ENCODE measurements around the gene RPS6KA2.

Gene RPS6KA2

GRCh38 chr6:166420351-166420750, 206.7 kb downstream of the RPS6KA2 start:
- DNase-seq (ENCODE audit: low read depth), result no peak

- DNase-seq (ENCODE audit: low read depth), result no peak
Observed at GRCh38 chr6:166419717-166420116, 207.3 kb downstream of the RPS6KA2 start.

GRCh38 chr6:166419286-166419685, 207.8 kb downstream of the RPS6KA2 start:
- DNase-seq (ENCODE audit: low read depth), result peak; percentile 48

GRCh38 chr6:166418691-166419143, 208.3 kb downstream of the RPS6KA2 start:
- no peak for DNase-seq (ENCODE audit: low read depth)

- no peak for DNase-seq (ENCODE audit: low read depth)
Observed at GRCh38 chr6:166417285-166417691, 209.8 kb downstream of the RPS6KA2 start.

GRCh38 chr6:166415833-166416347, 211.2 kb downstream of the RPS6KA2 start:
- no peak for DNase-seq (ENCODE audit: low read depth)

GRCh38 chr6:166415306-166415705, 211.7 kb downstream of the RPS6KA2 start:
- no peak for DNase-seq (ENCODE audit: low read depth)

GRCh38 chr6:166413491-166413951, 213.5 kb downstream of the RPS6KA2 start:
- DNase-seq (ENCODE audit: low read depth), result no peak

- DNase-seq (ENCODE audit: low read depth), result no peak
Observed at GRCh38 chr6:166412911-166413384, 214.1 kb downstream of the RPS6KA2 start.

- no peak for DNase-seq (ENCODE audit: low read depth)
Observed at GRCh38 chr6:166412156-166412910, 214.7 kb downstream of the RPS6KA2 start.

GRCh38 chr6:166411721-166412151, 215.3 kb downstream of the RPS6KA2 start:
- no peak for DNase-seq (ENCODE audit: low read depth)

GRCh38 chr6:166411271-166411670, 215.8 kb downstream of the RPS6KA2 start:
- DNase-seq (ENCODE audit: low read depth), result no peak

- DNase-seq (ENCODE audit: low read depth), result no peak
Observed at GRCh38 chr6:166410426-166410935, 216.6 kb downstream of the RPS6KA2 start.

GRCh38 chr6:166408936-166409755, 217.9 kb downstream of the RPS6KA2 start:
- DNase-seq (ENCODE audit: low read depth), result no peak

- DNase-seq (ENCODE audit: low read depth), result no peak
Observed at GRCh38 chr6:166406197-166406596, 220.9 kb downstream of the RPS6KA2 start.

- DNase-seq (ENCODE audit: low read depth), result no peak
Observed at GRCh38 chr6:166405386-166405785, 221.7 kb downstream of the RPS6KA2 start.

- no peak for DNase-seq (ENCODE audit: low read depth)
Observed at GRCh38 chr6:166402582-166403277, 224.3 kb downstream of the RPS6KA2 start.

GRCh38 chr6:166400649-166401250, 226.3 kb downstream of the RPS6KA2 start:
- peak; percentile 15 for DNase-seq (ENCODE audit: low read depth)

- no peak for DNase-seq (ENCODE audit: low read depth)
Observed at GRCh38 chr6:166400181-166400580, 226.9 kb downstream of the RPS6KA2 start.

- no peak for DNase-seq (ENCODE audit: low read depth)
Observed at GRCh38 chr6:166398348-166398747, 228.7 kb downstream of the RPS6KA2 start.

GRCh38 chr6:166397849-166398248, 229.2 kb downstream of the RPS6KA2 start:
- DNase-seq (ENCODE audit: low read depth), result no peak
